ENCODE data around the gene ERO1B.
"Not testable (repeated sequence)": the region's sequence is repeated elsewhere in the genome, so short reads cannot be mapped to it uniquely, and the experiment has no call there.

The ERO1B gene

DNA sequence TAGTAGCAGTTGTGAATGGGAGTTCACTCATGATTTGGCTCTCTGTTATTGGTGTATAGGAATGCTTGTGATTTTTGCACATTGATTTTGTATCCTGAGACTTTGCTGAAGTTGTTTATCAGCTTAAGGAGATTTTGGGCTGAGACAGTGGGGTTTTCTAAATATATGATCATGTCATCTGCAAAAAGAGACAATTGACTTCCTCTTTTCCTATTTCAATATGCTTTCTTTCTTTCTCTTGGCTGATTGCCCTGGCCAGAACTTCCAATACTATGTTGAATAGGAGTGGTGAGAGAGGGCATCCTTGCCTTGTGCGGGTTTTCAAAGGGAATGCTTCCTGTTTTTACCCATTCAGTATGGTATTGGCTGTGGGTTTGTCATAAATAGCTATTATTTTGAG lies 93.7 kb downstream of the ERO1B start:
- not testable (repeated sequence) for DNase-seq (ENCODE audit: low read depth, low spot score)

DNA sequence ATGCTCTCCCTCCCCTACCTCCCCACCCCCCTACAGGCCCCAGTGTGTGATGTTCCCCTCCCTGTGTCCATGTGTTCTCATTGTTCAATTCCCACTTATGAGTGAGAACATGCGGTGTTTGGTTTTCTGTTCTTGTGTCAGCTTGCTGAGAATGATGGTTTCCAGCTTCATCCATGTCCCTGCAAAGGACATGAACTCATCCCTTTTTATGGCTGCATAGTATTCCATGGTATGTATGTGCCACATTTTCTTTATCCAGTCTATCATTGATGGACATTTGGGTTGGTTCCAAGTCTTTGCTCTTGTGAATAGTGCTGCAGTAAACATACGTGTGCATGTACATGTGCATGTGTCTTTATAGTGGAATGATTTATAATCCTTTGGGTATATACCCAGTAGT lies 95.3 kb downstream of the ERO1B start:
- DNase-seq (ENCODE audit: low read depth, low spot score): not testable (repeated sequence)

DNA sequence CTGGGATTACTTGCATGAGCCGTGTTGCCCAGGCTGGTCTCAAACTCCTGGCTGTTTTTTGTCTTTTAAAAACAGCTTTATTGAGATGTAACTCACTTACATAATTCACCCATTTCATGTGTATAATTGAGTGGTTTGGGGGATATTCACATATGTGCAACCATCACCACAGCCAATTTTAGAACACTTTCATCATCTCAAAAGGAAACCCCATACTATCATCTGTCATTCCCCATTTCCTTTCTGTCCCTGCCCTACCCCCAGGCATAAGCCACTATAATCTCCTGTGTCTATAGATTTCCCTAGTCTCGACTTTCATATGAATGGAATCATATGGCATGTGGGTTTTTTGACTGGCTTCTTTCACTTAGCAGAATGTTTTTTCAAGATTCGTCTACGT lies 96.1 kb downstream of the ERO1B start:
- DNase-seq (ENCODE audit: low read depth, low spot score): no peak

DNA sequence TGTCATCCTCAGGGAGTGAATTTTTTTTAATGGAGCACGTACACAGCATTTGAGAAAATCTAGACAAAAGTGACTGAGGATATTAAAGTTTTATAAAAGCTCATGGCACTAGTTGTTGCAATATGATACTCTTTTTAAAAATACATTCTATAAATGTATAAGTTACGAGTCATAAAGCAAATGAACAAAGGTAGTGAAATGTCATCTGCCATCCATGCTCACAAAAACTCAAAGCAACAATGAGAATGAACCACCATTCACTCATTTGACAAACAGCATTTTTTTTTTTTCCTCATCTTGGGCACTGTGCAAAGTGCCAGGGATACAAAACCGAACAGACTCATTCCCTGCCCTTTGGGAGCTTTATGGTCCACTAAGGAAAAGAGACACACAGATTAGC lies 100.7 kb downstream of the ERO1B start:
- DNase-seq (ENCODE audit: low read depth, low spot score): no peak

DNA sequence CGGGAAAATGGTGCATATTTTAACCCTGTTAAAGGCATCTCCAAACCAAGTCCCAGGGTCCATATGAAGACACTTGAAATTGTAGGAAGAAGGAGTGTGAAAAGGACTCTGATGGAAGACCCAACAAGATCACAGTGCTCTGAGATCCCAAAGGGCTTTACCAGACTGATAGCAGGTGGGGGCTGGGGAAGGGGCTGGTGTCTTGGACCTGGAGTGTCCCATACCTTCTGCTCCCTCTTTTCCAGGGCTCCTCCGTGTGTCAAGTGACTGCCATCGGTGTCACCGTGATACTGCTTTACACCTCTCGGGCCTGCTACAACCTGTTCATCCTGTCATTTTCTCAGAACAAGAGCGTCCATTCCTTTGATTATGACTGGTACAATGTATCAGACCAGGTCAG lies 102.1 kb downstream of the ERO1B start:
- DNase-seq (ENCODE audit: low read depth, low spot score): no peak

DNA sequence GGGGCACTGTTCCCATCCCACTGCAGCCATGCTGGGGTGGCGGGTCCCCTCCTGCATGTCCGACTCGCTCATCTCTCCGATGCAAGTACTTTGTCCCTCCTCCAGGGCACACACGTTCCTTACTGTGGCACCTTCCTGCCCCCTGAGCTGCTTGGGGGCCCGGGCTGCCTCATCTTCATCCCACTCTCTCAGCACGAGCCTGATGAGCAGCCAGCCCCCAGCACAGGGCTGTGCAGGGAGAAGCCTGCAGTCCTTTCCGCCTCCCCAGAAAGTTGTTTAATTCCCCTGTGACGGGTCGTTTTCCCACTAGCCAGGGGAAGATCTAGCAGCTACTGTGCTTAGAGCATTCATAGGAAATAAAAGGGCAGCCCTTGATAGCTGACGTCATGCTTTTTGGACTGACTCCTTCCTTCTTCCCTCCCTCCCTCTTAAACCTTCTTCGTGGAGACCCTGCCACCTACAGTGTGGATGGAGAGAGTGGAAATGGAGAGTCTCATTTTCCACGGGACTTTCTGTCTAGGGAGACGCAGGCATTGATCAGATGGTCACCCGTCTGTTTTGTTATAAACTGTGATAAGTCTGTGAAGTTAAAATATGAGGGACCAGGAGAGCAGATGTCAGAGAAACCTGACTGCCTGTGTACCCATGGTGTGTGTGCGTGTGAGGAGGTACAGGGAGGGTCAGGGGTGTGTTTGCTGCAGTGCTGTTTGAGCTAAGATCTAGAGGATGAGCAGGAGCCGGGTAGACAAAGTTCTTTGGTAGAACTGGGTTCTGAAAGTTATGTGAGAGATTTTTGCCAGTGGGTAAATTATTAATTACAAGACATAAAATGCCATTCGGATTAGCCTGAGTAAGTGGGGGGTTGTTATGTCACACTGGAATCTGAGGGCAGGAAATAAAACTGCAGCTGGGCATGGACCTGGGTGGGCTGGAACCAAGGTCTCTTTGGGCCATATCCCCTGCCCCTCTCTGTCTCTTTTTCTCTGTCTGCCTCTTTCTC lies 105.1 kb downstream of the ERO1B start:
- DNase-seq (ENCODE audit: low read depth, low spot score): no peak

DNA sequence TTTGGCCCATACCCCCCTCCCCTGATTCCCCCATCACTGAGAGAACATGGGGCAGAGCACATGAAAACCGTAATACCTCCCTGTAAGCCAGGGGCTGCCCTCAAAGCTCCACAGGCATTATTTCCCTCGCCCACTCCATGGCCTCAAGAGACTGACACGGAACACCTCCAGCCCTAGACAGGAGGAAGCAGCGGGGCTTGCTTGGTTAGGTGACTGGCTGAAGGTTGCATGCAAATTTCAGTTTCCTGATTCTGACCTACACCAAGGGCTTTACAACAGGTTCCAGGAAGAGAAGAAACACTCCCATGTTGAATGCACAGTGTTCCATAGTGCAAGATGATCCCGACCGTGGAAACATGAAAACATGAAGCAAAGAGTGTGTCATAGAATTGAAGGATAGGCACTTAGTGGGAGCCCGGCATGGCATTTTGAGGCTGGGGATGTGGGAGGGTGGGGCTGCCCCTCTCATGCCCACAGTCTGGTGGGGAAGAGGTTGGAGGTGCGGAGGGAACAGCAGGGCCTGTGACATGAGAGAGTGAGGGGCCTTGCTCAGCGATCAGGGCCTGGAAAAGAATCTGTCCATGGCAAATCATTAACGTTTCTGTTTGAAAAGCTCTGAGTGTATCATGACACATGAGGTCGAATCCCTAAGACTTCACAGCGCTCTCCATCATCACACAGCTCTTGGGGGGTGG lies 106.0 kb downstream of the ERO1B start:
- DNase-seq (ENCODE audit: low read depth, low spot score): no peak

DNA sequence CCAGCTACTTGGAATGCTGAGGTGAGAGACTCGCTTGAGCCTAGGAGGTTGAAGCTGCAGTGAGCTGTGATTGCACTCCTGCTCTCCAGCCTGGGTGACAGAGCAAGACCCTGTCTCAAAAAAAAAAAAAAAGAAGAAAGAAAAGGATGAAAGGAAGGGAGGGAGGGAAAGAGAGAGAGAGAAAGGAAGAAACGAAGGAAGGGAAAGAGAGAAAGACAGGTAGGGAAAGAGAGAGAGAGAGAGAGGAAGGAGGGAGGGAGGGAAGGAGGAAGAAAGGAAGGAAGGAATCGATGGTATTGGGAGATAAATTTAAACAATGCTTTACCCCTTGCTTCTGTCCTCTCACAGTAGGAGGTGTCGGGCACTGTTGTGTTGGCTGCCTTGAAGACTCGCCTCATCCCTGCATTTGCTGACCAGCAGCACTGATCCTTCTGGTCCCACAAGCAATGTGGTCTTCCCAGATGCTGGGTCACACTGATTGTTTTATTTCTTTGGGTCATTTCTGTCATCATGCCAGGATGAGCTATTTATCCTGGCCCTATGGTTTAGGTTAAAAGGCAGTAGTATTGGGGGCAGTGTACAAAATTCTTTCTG lies 108.5 kb downstream of the ERO1B start:
- DNase-seq (ENCODE audit: low read depth, low spot score): no peak

DNA sequence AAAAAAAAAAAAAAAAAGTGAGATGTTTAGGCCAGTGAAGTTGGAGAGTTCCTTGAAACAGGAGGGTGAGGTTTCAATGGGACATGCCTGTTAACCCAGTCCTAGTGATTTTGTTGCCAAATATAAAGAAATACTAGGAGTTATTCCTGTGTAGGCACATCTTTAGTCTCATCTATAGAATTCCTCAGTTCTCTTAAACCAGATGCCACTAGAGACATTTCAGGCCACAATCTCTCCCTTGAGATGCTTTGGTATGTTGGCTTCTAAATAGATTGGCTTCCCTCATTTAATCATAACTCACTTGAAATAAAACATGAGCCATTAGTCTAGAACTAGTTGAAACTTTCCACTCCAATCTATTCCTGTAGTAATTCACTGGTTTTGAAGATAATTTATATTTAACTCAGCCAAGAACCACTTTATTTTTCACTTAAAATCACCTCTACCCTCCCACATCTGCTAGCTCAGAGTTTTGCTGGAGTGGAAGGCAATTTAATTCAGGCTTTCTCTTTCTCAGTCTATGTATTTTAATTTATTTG lies 109.6 kb downstream of the ERO1B start:
- DNase-seq (ENCODE audit: low read depth, low spot score): no peak

DNA sequence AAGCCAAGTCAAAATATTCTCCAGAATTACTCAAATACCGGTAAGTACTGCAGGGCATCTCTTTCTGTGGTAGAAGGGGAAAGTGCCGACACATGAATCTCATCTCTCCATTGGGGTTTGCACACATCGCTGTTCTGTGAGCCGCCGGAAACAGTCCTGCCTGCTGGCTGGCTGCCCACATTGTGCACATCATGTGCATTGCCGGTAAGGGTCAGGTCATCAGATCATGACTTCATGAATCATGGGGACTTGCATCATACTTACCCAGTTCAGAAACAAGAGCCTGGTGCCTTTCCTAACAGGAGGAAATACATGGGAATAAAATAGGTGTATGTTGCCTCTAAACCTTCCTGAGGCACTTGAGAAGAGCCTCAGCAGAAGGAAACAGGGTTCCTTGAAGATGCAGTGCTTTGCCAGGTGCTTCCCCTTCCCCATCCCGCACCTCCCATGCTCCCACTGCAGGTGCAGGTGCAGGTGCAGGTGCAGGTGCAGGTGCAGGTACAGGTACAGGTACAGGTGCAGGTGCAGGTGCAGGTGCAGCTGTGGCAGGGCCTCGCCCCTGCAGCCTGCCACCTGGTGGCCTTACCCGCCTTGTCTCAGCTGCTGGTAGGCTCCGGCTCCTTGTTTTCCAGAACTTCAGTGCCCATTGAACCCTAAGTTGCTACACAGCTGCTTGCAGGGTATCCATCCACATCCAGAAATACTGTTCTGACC lies 112.9 kb downstream of the ERO1B start:
- no peak for DNase-seq (ENCODE audit: low read depth, low spot score)

DNA sequence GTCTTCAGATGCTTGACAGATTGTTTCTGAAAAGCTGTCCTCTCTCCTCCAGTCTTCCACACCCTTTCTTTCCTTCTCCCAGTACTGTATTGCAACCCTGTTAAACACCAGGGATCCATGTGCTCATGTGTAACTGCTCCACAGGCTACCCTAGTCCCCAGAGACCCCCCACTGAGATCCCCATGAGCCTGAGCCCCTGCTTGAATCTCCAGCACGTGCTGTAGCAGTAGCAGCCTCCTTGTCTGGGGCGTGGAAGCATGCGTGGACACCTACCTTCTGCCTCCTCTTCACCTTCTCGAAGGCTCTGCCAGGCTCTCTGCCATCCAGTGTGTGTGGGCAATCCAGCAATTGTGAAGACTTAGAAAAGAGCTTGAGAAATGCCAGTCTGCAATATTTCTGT lies 114.2 kb downstream of the ERO1B start:
- DNase-seq (ENCODE audit: low read depth, low spot score): no peak

DNA sequence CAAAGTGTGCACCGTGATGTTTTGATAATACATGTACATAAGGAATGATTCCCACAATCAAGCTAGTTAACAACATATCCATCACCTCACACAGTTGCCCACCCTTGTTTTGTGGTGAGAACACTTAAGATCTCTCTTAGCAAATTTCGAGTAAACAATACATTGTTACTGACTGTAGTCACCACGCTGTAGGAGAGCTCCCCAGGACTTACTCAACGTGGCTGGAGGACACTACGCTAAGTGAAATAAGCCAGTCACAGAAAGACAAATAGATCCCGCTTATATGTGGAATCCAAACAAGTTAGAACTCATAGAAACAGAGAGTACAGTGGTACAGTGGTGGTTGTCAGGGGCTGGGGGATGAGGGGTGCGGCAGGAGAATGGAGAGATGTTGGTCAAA lies 114.6 kb downstream of the ERO1B start:
- no peak for DNase-seq (ENCODE audit: low read depth, low spot score)

DNA sequence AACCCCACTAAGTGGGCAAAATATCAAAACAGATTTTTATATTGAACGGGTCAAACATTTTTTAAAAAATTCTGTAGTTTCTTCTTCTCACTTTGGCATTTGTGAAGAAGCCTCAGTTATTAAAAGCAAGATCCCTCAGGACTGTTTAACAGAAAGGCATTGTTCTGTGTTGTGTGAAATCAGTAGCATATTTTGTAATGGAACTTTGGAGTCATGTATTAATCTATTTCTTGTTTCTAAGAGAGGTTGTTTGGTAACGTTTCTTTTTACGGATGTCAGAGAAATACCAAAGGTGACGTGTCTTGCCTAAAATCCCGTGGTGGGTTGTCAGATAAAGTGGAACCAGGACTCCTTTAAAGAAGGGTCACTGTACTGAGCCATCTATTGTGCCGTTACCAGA lies 115.7 kb downstream of the ERO1B start:
- DNase-seq (ENCODE audit: low read depth, low spot score): no peak
